GM10266 (cell line): Measurements from ENCODE around the gene RFC2.

Source experiments
- DNase-seq: peaks from one replicate; pipeline ENCODE4 v3.0.0; 2012; ENCODE audit errors: extremely low spot score
- TF ChIP-seq, protein P1 (sequence below): IDR thresholded peaks from 2 replicates; pipeline ENCODE4 v1.5.1; 2012; ENCODE audit warnings: mild to moderate bottlenecking, low read depth; ENCODE audit not compliant: control insufficient read depth, insufficient read depth; ENCODE audit errors: missing control alignments

The RFC2 gene

DNA sequence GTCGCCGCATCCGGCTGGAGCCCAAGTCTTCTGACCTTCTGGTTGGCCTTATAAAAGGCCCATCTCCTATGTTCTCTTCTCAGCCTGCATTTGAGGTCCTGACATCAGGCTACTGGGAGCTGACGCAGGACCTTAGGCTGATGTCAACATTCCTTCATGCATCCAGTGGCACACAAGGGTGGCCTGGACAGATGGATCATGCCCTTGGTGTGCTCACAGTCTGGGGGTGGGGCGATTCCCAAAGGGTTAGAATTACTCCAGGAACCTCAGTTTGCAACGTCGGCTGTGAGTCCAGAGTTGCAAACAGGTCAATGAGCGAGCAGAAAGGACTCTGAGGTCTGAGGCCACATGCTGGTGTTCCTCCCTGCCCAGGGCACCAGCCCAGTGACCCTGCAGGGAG, 26.8 kb upstream of the RFC2 start:
- TF ChIP-seq, protein P1, sequence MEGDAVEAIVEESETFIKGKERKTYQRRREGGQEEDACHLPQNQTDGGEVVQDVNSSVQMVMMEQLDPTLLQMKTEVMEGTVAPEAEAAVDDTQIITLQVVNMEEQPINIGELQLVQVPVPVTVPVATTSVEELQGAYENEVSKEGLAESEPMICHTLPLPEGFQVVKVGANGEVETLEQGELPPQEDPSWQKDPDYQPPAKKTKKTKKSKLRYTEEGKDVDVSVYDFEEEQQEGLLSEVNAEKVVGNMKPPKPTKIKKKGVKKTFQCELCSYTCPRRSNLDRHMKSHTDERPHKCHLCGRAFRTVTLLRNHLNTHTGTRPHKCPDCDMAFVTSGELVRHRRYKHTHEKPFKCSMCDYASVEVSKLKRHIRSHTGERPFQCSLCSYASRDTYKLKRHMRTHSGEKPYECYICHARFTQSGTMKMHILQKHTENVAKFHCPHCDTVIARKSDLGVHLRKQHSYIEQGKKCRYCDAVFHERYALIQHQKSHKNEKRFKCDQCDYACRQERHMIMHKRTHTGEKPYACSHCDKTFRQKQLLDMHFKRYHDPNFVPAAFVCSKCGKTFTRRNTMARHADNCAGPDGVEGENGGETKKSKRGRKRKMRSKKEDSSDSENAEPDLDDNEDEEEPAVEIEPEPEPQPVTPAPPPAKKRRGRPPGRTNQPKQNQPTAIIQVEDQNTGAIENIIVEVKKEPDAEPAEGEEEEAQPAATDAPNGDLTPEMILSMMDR, result no peak

DNA sequence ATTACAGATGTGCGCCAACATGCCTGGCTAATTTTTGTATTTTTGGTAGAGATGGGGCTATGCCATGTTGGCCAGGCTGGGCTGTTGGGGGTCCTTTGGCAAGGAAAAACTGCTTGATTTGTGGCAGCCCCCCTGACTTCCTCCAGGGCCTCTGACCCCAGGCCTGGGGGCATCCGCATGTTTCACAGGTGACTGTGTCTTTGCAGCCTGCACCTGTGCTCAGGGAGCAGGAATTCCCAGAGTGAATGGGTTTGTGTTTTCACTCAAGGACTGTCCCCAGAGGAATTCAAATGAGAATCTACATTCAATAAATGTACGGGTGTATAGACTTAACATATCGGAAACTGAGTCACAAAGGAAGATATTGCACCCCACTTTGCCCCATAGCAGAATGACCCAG, 23.4 kb upstream of the RFC2 start:
- TF ChIP-seq, protein P1, result no peak
- DNase-seq, result no peak

More for the DNA sequence above, 26.8 kb upstream of the RFC2 start:
- DNase-seq, result no peak

DNA sequence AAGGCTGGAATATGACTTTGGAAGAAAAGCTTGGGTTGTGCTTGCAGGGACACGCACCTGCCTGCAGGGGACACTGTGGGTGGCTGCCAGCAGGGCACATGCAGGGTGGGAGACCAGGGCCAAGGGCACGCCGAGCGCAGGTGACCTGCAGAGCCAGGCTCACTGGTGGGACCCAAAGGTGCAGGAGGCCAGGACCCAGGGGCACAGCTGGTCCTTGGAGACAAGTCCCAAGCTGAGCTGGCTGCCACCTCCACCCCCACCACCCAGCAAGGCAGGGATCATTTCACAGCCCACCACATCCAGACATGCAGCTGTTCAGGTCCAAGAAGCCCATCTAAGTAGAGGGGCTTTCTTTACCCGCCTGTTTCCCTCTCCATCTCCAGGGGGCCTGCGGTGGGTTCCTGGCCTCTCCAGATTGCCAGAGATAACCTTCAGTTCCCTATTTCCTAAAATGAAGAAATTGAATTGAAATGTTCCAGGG, 21.2 kb upstream of the RFC2 start:
- TF ChIP-seq, protein P1, result peak; percentile 76
- DNase-seq, result no peak

DNA sequence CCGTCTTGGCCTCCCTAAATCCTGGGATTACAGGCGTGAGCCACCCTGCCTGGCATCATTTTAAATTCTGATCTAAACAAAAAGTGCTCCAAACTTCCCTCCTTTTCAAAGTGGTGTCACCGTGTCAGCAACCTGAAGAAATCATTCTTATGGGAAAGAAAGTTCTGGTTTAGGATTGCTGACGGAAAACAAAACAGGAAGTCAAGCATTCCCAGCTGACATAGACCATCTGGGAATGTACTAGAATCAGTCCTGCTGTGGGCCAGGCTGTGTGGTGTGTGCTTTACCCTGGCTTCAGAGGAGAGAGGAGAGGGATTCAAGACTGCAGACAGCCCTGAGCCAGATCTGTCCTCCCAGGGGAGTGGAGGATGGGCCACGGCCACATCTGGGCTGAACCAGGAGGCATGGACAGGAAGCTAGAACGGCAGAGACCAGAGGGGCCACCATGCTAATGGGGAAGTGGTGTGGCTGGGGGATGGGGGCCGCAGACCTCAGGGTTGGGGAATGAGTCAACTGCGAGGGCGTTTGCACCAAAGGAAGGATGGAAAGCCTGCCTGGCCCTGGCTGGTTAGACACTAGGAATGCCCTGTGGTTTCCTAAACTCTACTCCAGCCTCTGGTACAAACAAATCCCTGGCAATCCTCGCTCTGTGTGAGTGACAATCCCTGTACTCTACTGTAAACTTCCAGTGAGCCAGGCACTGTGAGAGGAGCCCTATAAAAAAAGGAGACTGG, 18.3 kb upstream of the RFC2 start:
- TF ChIP-seq, protein P1, result no peak
- DNase-seq, result peak; percentile 84

DNA sequence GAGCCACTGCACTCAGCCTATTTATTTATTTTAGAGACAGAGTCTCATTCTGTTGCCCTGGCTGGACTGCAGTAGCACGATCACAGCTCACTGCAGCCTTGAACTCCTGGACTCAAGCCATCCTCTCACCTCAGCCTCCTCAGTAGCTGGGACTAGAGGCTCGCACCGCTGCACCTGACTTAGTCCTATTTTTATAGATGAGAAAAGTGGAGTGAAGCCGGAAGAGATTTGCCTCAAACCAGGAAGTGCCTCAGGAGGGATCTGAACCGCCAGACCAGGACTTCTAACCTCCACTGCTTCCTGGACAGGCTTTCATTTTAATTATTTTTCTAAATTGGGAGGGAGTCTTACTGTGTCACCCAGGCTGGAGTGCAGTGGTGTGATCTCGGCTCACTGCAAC, 17.5 kb upstream of the RFC2 start:
- TF ChIP-seq, protein P1, result no peak
- DNase-seq, result no peak

DNA sequence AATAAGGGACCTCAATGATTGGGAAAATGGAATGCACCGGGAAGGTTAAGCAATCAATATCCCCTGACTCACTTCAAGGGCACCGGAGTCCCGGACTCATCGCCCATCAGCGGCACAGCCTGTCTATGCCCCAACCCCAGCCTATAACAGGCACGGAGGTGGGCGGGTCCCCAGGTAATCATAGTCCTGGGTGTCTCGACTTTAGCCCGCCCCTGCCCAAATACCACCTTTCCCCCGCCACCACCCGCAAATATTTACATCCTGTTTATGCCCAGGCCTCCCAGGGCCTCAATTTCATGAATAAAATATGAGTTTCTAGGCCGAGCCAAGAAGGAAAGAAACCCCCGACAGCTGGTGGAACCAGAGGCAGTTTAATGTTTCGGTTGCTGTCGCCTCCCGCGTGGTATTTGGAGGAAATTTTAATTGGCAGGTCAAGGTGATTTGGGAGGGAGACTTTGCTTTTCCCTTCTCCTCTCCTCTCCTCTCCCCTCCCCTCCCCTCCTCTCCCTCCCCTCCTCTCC, 15.6 kb upstream of the RFC2 start:
- TF ChIP-seq, protein P1, result no peak
- no peak for DNase-seq
